Stimulated activated effector memory CD8-positive, alpha-beta T cell treated with anti-CD3 and anti-CD28 coated beads, Interleukin-12 subunit alpha, Interleukin-12 subunit beta, amount 100 ng/mL, for 72 hours (primary cell): ENCODE data around the gene STX4.
A peak's percentile ranks its signal among the peaks of the same experiment; 100 is the strongest.

Source experiments
- ATAC-seq: fragments of 150-1000 bp; cut with Tn5 transposase; 2 replicates; pipeline ENCODE4 v1.10.0; 2021
- DNase-seq, 2 donors: peaks; one replicate each; pipeline ENCODE4 v3.0.0; 2021 to 2022; ENCODE audit warnings: low spot score in 2 of 2
- H3K27ac Mint-ChIP-seq: one replicate; pipeline ENCODE4 v1.8.0; 2022; ENCODE audit warnings: mild to moderate bottlenecking, mixed read lengths
- H3K36me3 Mint-ChIP-seq: one replicate; pipeline ENCODE4 v1.8.0; 2022; ENCODE audit warnings: mild to moderate bottlenecking, mixed read lengths
- H3K4me1 Mint-ChIP-seq: one replicate; pipeline ENCODE4 v1.8.0; 2022; ENCODE audit warnings: mixed read lengths
- H3K4me3 Mint-ChIP-seq: one replicate; pipeline ENCODE4 v1.8.0; 2022; ENCODE audit warnings: mild to moderate bottlenecking, mixed read lengths
- H3K9me3 Mint-ChIP-seq: one replicate; pipeline ENCODE4 v1.8.0; 2022; ENCODE audit warnings: mixed read lengths

The STX4 gene

GRCh38 chr16:31063843-31064611 lies 30.7 kb downstream of the STX4 start:
- peak; percentile 25 to 77 for DNase-seq
- ATAC-seq = peak; percentile 76
- peak overlapping the region; percentile 71 for H3K4me3 Mint-ChIP-seq
- peak overlapping the region; percentile 91 for H3K27ac Mint-ChIP-seq
- no peaks in the 10 kb centered on the region for H3K9me3 Mint-ChIP-seq
- H3K36me3 Mint-ChIP-seq = peaks cover 59% of the 10 kb centered on the region
- peaks cover 70% of the 10 kb centered on the region for H3K4me1 Mint-ChIP-seq

GRCh38 chr16:31064882-31065461 lies 31.6 kb downstream of the STX4 start:
- peaks cover 53% of the 10 kb centered on the region for H3K36me3 Mint-ChIP-seq
- no peak for DNase-seq
- H3K4me3 Mint-ChIP-seq = peak overlapping the region; percentile 71
- H3K27ac Mint-ChIP-seq = peak overlapping the region; percentile 91
- ATAC-seq = peak; percentile 57
- H3K4me1 Mint-ChIP-seq = peaks cover 74% of the 10 kb centered on the region
- no peaks in the 10 kb centered on the region for H3K9me3 Mint-ChIP-seq

GRCh38 chr16:31067342-31067741 lies 34.0 kb downstream of the STX4 start:
- Mint-ChIP-seq H3K27ac (peak overlapping the region; percentile 91), H3K4me1 (peaks cover 66% of the 10 kb centered on the region), H3K36me3 (peaks cover 32% of the 10 kb centered on the region), H3K4me3 (no peak overlapping the region), H3K9me3 (no peaks in the 10 kb centered on the region)
- DNase-seq (no peak), ATAC-seq (no peak)

- no peaks in the 10 kb centered on the region for H3K9me3 Mint-ChIP-seq
- DNase-seq (peak in 1 of 2 donors; percentile 47), ATAC-seq (no peak)
- H3K4me1 Mint-ChIP-seq = peaks cover 48% of the 10 kb centered on the region
- peak overlapping the region; percentile 97 for H3K27ac Mint-ChIP-seq
- H3K36me3 Mint-ChIP-seq = peaks cover 28% of the 10 kb centered on the region
- peak overlapping the region; percentile 94 for H3K4me3 Mint-ChIP-seq
These were observed 38.5 kb downstream of the STX4 start for GRCh38 chr16:31071861-31072260.

- Mint-ChIP-seq H3K36me3 (peaks cover 36% of the 10 kb centered on the region), H3K4me3 (peak overlapping the region; percentile 94), H3K27ac (peak overlapping the region; percentile 97), H3K9me3 (no peaks in the 10 kb centered on the region), H3K4me1 (peaks cover 47% of the 10 kb centered on the region)
- ATAC-seq = peak; percentile 16
- DNase-seq = no peak
These were observed 39.3 kb downstream of the STX4 start for GRCh38 chr16:31072540-31073141.

- Mint-ChIP-seq H3K27ac (peak overlapping the region; percentile 97), H3K9me3 (no peaks in the 10 kb centered on the region), H3K4me1 (peaks cover 50% of the 10 kb centered on the region), H3K4me3 (peak overlapping the region; percentile 94), H3K36me3 (peaks cover 43% of the 10 kb centered on the region)
- DNase-seq = peak; percentile 85 to 97
- ATAC-seq = peak; percentile 72
These were observed 40.0 kb downstream of the STX4 start for GRCh38 chr16:31073142-31073969.

GRCh38 chr16:31073970-31074813 lies 40.8 kb downstream of the STX4 start, which contains the start of the genes ZNF646 and ZNF668:
TSS of gene ZNF646 (plus strand) at chr16:31074422. CDS start at chr16:31076325, 1,903 bp downstream.
TSS of gene ZNF668 (minus strand) at chr16:31074240. CDS start at chr16:31064459, 9,781 bp downstream.
- Mint-ChIP-seq H3K4me3 (peak within 1 kb of the TSS; percentile 94), H3K36me3 (peaks cover 50% of the 10 kb centered on the region), H3K4me1 (peaks cover 50% of the 10 kb centered on the region), H3K27ac (peak within 1 kb of the TSS; percentile 97), H3K9me3 (no peaks in the 10 kb centered on the region)
- DNase-seq = peak; percentile 86 to 97
- peak; percentile 88 for ATAC-seq

GRCh38 chr16:31074814-31075183 lies 41.4 kb downstream of the STX4 start:
- peak overlapping the region; percentile 94 for H3K4me3 Mint-ChIP-seq
- H3K4me1 Mint-ChIP-seq = peaks cover 52% of the 10 kb centered on the region
- DNase-seq (no peak), ATAC-seq (no peak)
- H3K36me3 Mint-ChIP-seq = peaks cover 56% of the 10 kb centered on the region
- peak overlapping the region; percentile 97 for H3K27ac Mint-ChIP-seq
- H3K9me3 Mint-ChIP-seq = no peaks in the 10 kb centered on the region

- Mint-ChIP-seq H3K9me3 (no peaks in the 10 kb centered on the region), H3K4me1 (peaks cover 66% of the 10 kb centered on the region), H3K27ac (peak overlapping the region; percentile 40), H3K4me3 (peak overlapping the region; percentile 37), H3K36me3 (peaks cover 70% of the 10 kb centered on the region)
- DNase-seq = peak in 1 of 2 donors; percentile 46
- ATAC-seq = no peak
These were observed 43.0 kb downstream of the STX4 start for GRCh38 chr16:31076319-31076718.

GRCh38 chr16:31077024-31077423 lies 43.7 kb downstream of the STX4 start:
- Mint-ChIP-seq H3K9me3 (no peaks in the 10 kb centered on the region), H3K27ac (peak overlapping the region; percentile 40), H3K4me3 (no peak overlapping the region), H3K4me1 (peaks cover 66% of the 10 kb centered on the region), H3K36me3 (peaks cover 77% of the 10 kb centered on the region)
- no peak for ATAC-seq
- no peak for DNase-seq

GRCh38 chr16:31077592-31078396 lies 44.4 kb downstream of the STX4 start:
- Mint-ChIP-seq H3K4me3 (no peak overlapping the region), H3K27ac (peak overlapping the region; percentile 40), H3K4me1 (peaks cover 63% of the 10 kb centered on the region), H3K36me3 (peaks cover 78% of the 10 kb centered on the region), H3K9me3 (no peaks in the 10 kb centered on the region)
- ATAC-seq (no peak), DNase-seq (no peak)

- H3K27ac Mint-ChIP-seq = peak overlapping the region; percentile 67
- H3K4me3 Mint-ChIP-seq = no peak overlapping the region
- ATAC-seq (no peak), DNase-seq (no peak)
- peaks cover 78% of the 10 kb centered on the region for H3K36me3 Mint-ChIP-seq
- H3K4me1 Mint-ChIP-seq = peaks cover 62% of the 10 kb centered on the region
- H3K9me3 Mint-ChIP-seq = no peaks in the 10 kb centered on the region
These were observed 45.4 kb downstream of the STX4 start for GRCh38 chr16:31078597-31079341.

GRCh38 chr16:31079342-31079944 lies 46.1 kb downstream of the STX4 start:
- Mint-ChIP-seq H3K4me1 (peaks cover 60% of the 10 kb centered on the region), H3K4me3 (no peak overlapping the region), H3K9me3 (no peaks in the 10 kb centered on the region), H3K27ac (peak overlapping the region; percentile 67), H3K36me3 (peaks cover 75% of the 10 kb centered on the region)
- no peak for ATAC-seq
- DNase-seq = peak in 1 of 2 donors; percentile 46
